ENCODE data around the gene FOCAD. TPM values are rescaled to one million over a fixed set of nuclear protein-coding genes. Genes with fewer than 3 reads are reported as not detected.

The FOCAD gene
- total and polyA plus RNA-seq, 10 of the 15 experiments (the other 5 are each of a cell fraction or from before 2014, with no cell fraction given), result 13.7 to 93.0 (median 41.8) TPM

DNA sequence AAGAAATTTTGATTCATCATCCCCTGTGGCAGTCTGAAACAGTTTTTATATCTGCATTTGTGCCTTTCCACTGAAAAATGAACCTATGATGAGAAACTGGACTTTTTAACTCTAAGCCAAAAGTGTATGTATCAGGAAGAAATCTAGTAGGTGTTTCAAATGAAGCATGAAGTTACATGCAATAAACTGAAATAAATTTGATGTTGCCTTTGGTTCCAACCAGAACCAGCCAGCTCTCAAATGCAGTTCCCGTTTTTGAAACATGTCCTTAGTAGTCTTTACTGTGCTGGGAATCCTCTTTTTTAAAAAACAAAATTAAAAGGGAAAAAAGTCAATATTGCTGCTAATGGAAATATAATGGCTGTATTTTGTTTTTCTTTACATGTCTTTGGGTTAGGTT lies 303.5 kb downstream of the FOCAD start:
- DNase-seq (ENCODE audit: low read depth, low spot score) (no peak), FAIRE-seq (no peak), ATAC-seq (no peak)
- in situ Hi-C loops (cut with MboI) (no loop called here), intact Hi-C loops (cut with micrococcal nuclease; ENCODE audit: unreplicated experiment) (no loop called here)
- Histone ChIP-seq H3K4me2 (ENCODE audit: control insufficient read depth, insufficient read depth) (no peak overlapping the region), H3K27me3 (replicated peaks in 1 of 2; ENCODE audit: control insufficient read depth in 2 of 2, insufficient read depth in 2 of 2, low read length in 1 of 2) (no peaks in the 10 kb centered on the region), H2AFZ (ENCODE audit: control insufficient read depth, low read depth, low read length) (no peak overlapping the region), H3K79me2 (ENCODE audit: control insufficient read depth, insufficient read depth, low read length) (no peaks in the 10 kb centered on the region), H3K36me3 (ENCODE audit: control insufficient read depth in 2 of 2, insufficient read depth in 2 of 2, low read length in 1 of 2) (peaks cover 10 to 19% of the 10 kb centered on the region in 2 experiments), H3K4me1 (ENCODE audit: control insufficient read depth, insufficient read depth, low read length) (no peaks in the 10 kb centered on the region), H4K20me1 (ENCODE audit: control insufficient read depth, insufficient read depth) (no peaks in the 10 kb centered on the region), H3K27ac (ENCODE audit: control insufficient read depth, insufficient read depth) (no peak overlapping the region), H3K4me3 (no peak overlapping the region), H3K9ac (ENCODE audit: control insufficient read depth, insufficient read depth, low read length) (no peak overlapping the region), H3K9me3 (replicated peaks; ENCODE audit: control insufficient read depth, insufficient read depth, low read length) (no peaks in the 10 kb centered on the region)
- WGBS (ENCODE audit: insufficient coverage, insufficient replicate concordance, low lambda C conversion rate, missing lambda C conversion rate), result 100% methylated on average over 1 of the region's 1 CpG
- no TSS peak for BruUV-seq (replicated peaks)
- TF ChIP-seq SMC3 (IDR thresholded peaks at IDR 0.05; ENCODE audit: borderline replicate concordance, low read length) (no peak), SMAD1 (IDR thresholded peaks at IDR 0.05; ENCODE audit: low read depth, partially characterized antibody) (no peak), JUND (IDR thresholded peaks at IDR 0.05; ENCODE audit: low read depth, low read length) (no peak), CREM (IDR thresholded peaks at IDR 0.05; ENCODE audit: low read depth) (no peak), NFYA (IDR thresholded peaks at IDR 0.05; ENCODE audit: borderline replicate concordance, low read depth, low read length) (no peak), NFIC (IDR thresholded peaks at IDR 0.05; ENCODE audit: low read depth, low read length) (no peak), KLF5 (IDR thresholded peaks at IDR 0.05; ENCODE audit: partially characterized antibody) (no peak)
- TF ChIP-seq, protein P1, sequence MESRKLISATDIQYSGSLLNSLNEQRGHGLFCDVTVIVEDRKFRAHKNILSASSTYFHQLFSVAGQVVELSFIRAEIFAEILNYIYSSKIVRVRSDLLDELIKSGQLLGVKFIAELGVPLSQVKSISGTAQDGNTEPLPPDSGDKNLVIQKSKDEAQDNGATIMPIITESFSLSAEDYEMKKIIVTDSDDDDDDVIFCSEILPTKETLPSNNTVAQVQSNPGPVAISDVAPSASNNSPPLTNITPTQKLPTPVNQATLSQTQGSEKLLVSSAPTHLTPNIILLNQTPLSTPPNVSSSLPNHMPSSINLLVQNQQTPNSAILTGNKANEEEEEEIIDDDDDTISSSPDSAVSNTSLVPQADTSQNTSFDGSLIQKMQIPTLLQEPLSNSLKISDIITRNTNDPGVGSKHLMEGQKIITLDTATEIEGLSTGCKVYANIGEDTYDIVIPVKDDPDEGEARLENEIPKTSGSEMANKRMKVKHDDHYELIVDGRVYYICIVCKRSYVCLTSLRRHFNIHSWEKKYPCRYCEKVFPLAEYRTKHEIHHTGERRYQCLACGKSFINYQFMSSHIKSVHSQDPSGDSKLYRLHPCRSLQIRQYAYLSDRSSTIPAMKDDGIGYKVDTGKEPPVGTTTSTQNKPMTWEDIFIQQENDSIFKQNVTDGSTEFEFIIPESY (IDR thresholded peaks at IDR 0.05), result no peak
- TF ChIP-seq, protein P2, sequence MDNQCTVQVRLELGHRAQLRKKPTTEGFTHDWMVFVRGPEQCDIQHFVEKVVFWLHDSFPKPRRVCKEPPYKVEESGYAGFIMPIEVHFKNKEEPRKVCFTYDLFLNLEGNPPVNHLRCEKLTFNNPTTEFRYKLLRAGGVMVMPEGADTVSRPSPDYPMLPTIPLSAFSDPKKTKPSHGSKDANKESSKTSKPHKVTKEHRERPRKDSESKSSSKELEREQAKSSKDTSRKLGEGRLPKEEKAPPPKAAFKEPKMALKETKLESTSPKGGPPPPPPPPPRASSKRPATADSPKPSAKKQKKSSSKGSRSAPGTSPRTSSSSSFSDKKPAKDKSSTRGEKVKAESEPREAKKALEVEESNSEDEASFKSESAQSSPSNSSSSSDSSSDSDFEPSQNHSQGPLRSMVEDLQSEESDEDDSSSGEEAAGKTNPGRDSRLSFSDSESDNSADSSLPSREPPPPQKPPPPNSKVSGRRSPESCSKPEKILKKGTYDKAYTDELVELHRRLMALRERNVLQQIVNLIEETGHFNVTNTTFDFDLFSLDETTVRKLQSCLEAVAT (IDR thresholded peaks at IDR 0.05), result no peak
- RAD21 ChIA-PET (ENCODE audit: unreplicated experiment), result no interaction called here
- CTCF ChIA-PET, result interaction anchor here (0.6 to 2.7 kb wide), 2 partner anchors 123 to 179 kb away, joined by 3 to 5 read pairs; no protein-coding TSS in a partner anchor
- SMC1A ChIA-PET (ENCODE audit: uncharacterized antibody, unreplicated experiment), result interaction anchor here (1.5 to 4.5 kb wide), 2 partner anchors 7 to 8 kb away, joined by 5 to 17 read pairs; no protein-coding TSS in a partner anchor
- POLR2A ChIA-PET, result no interaction called here
